ENCODE measurements around the gene ISCU.

The ISCU gene

GRCh38 chr12:108562348-108563135 lies at the start of gene ISCU:
Gene ISCU (plus strand): TSS chr12:108562596. CDS start chr12:108562623, 27 bp downstream.
- DNase-seq, result peak; percentile 74 to 99 (median 96)

- no peak for DNase-seq
These were observed 47.9 kb upstream of the ISCU start for GRCh38 chr12:108514468-108514972.

- DNase-seq, result peak; percentile 81 to 100 (median 99)
These were observed 47.2 kb upstream of the ISCU start, which contains the start of gene FICD for GRCh38 chr12:108514973-108515814. Gene FICD (plus strand): TSS chr12:108515277. CDS start chr12:108516973, 1,696 bp downstream.

- DNase-seq, result no peak
These were observed 46.5 kb upstream of the ISCU start for GRCh38 chr12:108515916-108516315.

GRCh38 chr12:108516511-108517275 lies 45.7 kb upstream of the ISCU start:
- no peak for DNase-seq

- DNase-seq, result no peak
These were observed 44.9 kb upstream of the ISCU start for GRCh38 chr12:108517288-108518100.

GRCh38 chr12:108518101-108518715 lies 44.2 kb upstream of the ISCU start:
- no peak for DNase-seq

GRCh38 chr12:108518716-108519496 lies 43.5 kb upstream of the ISCU start:
- DNase-seq, result no peak

- no peak for DNase-seq
These were observed 42.8 kb upstream of the ISCU start for GRCh38 chr12:108519558-108519957.

- DNase-seq, result peak in 10 of 51 donors; percentile 17 to 55 (median 28)
These were observed 39.0 kb upstream of the ISCU start for GRCh38 chr12:108523365-108523764.

GRCh38 chr12:108525681-108526080 lies 36.7 kb upstream of the ISCU start:
- no peak for DNase-seq

- no peak for DNase-seq
These were observed 35.8 kb upstream of the ISCU start for GRCh38 chr12:108526482-108527165.

GRCh38 chr12:108527166-108527496 lies 35.3 kb upstream of the ISCU start:
- no peak for DNase-seq

GRCh38 chr12:108530161-108530560 lies 32.2 kb upstream of the ISCU start:
- no peak for DNase-seq

GRCh38 chr12:108531929-108532848 lies 30.2 kb upstream of the ISCU start:
- DNase-seq, result no peak

- no peak for DNase-seq
These were observed 24.2 kb upstream of the ISCU start for GRCh38 chr12:108538146-108538545.

- DNase-seq, result no peak
These were observed 23.7 kb upstream of the ISCU start for GRCh38 chr12:108538616-108539195.

Measured in hypothalamus (tissue), 51 donors.